Activated naive CD4-positive, alpha-beta T cell treated with anti-CD3 and anti-CD28 coated beads for 36 hours (primary cell): ENCODE measurements around the gene EHD1. TPM values are rescaled to one million over a fixed set of nuclear protein-coding genes. Genes with fewer than 3 reads are reported as not detected.

Source experiments
- CTCF ChIA-PET: fragments of 350-600 bp; sonication (Branson Sonifier 250); formaldehyde crosslinking; loops from one replicate; lab custom pipeline; 2021; ENCODE audit warnings: antibody characterized with exemption; lab: Charles Lee
- DNase-seq: peaks from one replicate; pipeline ENCODE4 v3.0.0-alpha.2; 2020
- H3K27ac Mint-ChIP-seq: one replicate; pipeline ENCODE4 v1.8.0; 2021; ENCODE audit warnings: mild to moderate bottlenecking, mixed read lengths
- H3K27me3 Mint-ChIP-seq: one replicate; pipeline ENCODE4 v1.8.0; 2021; ENCODE audit warnings: low read depth, mixed read lengths
- H3K36me3 Mint-ChIP-seq: one replicate; pipeline ENCODE4 v1.8.0; 2021; ENCODE audit warnings: low read depth, mixed read lengths
- H3K4me1 Mint-ChIP-seq: one replicate; pipeline ENCODE4 v1.8.0; 2021; ENCODE audit warnings: low read depth, mixed read lengths
- H3K4me3 Mint-ChIP-seq: one replicate; pipeline ENCODE4 v1.8.0; 2021; ENCODE audit warnings: mild to moderate bottlenecking, moderate library complexity, mixed read lengths
- H3K9me3 Mint-ChIP-seq: one replicate; pipeline ENCODE4 v1.8.0; 2021; ENCODE audit warnings: mixed read lengths
- intact Hi-C: fragments of 100-400 bp; cut with micrococcal nuclease; formaldehyde crosslinking; loops from one replicate; pipeline ENCODE4 v1.15.1; 2023
- total RNA-seq, 2 experiments: library from RNA; stranded (reverse); gene quantifications; one replicate each; pipeline ENCODE4 v1.2.3, GENCODE V29; 2021

Gene EHD1
- total RNA-seq, 2 experiments from 2014 or later = 124 to 132 TPM

DNA sequence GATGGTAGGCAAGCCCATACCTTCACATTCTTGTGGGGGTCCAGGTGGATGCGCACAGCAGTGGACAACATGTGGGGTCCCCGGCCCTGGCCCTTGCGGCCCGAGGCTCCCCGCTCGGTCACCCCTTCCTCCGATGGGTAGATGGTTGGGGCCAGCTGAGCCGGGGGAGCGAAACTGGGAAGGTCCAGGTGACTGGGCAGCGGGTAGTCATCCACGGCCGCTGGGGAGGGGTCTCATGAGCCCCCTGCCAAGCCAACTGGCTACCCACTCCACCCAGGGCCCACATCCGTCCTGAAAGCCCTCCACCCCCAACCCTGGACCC lies 27.9 kb upstream of the EHD1 start:
- intact Hi-C loops = no loop called here
- Mint-ChIP-seq H3K36me3 (peaks cover 9% of the 10 kb centered on the region), H3K4me1 (peaks cover 5% of the 10 kb centered on the region), H3K27ac (no peak overlapping the region), H3K4me3 (no peak overlapping the region), H3K27me3 (no peaks in the 10 kb centered on the region), H3K9me3 (no peaks in the 10 kb centered on the region)
- CTCF ChIA-PET = no interaction called here
- no peak for DNase-seq

DNA sequence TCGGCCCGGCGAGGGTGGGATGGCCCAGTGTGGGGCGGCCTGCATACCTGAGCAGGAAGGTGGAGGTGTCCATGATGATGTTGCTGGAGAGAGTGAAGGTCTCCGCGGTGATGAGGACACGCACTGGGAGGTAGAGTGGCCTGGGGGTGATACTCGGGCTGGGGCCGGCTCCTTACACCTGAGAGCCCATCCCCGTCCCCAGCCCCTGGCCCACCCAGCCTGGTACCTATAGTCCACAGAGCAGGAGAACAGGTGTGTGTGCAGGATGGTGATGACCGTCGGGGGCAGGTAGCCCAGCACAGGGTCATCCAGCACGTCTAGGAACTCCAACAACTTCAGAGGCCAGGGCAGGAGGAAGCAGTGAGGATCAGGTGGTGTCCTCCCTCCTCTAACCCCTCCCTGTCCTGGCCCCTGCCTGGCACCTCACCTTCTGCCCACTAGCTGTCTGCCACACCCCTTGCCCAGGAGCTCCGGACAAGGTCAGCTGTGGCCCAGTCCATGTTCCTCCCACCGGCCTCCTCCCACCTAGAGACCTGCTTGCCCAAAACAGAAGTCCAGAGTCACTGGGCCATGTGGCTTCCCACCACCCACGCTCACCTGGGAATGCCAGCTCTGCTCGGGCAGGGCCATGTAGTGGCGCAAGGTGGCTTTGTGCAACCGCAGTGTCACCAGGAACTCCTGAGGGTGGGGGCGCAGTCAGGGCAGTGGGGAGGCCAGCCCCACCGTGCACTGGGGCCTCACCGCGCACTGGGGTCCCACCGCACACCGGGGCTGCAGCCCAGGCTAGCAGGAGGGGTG lies 27.3 kb upstream of the EHD1 start:
- Mint-ChIP-seq H3K4me1 (peaks cover 9% of the 10 kb centered on the region), H3K27ac (no peak overlapping the region), H3K27me3 (no peaks in the 10 kb centered on the region), H3K4me3 (no peak overlapping the region), H3K36me3 (peaks cover 6% of the 10 kb centered on the region), H3K9me3 (no peaks in the 10 kb centered on the region)
- intact Hi-C loops = no loop called here
- CTCF ChIA-PET = no interaction called here
- no peak for DNase-seq

DNA sequence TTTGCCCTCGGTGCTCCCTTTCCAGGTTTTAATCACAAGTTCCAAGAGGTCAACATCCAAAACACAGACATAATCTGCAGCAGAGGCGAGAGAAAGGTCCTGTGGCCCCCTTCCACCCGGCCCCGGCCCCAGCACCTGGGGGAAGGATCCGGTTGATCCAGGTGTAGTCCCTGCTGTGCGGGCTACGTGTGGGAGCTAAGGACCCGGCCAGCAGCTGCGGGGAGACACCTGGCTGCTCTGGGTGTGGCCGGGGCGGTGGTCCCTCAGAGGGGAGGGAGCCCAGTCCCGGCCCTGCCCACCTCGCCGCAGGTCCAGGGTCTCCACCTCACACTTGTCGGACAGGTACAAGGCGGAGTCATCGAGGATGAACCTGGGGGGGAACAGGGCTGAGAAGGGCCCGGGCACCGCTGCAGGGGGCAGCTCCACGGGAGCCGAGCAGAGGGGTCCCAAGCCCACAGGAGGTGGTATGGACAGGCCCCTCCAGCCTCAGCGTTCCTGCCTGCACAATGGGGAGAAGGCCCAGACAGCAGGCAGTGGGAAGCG lies 24.9 kb upstream of the EHD1 start:
- peaks cover 22% of the 10 kb centered on the region for H3K4me1 Mint-ChIP-seq

DNA sequence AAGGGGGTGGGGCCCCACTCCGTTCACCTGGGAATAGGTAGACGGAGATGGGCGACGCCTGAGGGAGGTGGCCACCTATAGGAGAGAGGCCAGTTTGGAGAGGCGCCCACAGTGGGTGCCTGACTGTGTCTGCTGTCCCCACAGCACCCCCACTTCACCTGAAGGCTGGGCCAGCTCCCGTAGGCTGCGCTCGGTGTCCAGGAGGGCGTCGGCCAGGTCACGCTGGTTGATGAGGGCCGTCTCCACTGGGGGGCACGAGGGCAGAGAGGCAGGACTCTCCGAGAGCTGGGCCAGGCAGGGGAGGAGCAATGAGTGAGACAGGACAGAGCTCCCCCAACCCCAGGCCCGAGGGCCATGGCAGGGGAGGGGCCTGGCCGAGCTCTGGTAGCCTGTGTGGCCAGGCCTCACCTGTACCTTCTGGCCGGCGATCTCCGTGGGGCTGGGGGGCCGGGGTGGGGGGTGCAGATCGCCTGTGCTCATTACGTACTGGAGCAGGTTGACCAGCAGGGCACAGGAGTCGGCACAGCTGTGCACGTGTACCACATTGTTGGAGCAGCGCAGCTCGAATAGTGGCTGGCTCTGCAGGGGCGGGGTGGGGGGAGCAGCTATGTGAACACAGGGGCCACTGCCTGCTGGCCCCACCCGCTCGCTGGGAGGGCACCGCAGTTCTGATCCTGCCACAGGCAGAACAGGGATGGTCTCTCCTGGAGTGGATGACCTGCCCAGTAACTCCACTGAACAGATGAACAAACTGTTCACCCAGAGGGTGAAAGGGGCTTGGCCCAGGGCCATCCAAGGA lies 23.9 kb upstream of the EHD1 start:
- Mint-ChIP-seq H3K4me3 (no peak overlapping the region), H3K27ac (no peak overlapping the region), H3K9me3 (no peaks in the 10 kb centered on the region), H3K27me3 (no peaks in the 10 kb centered on the region), H3K4me1 (peaks cover 22% of the 10 kb centered on the region), H3K36me3 (peaks cover 6% of the 10 kb centered on the region)
- intact Hi-C loops = no loop called here
- no peak for DNase-seq
- CTCF ChIA-PET = interaction anchor here (30.8 kb wide), 1 partner anchor 48 kb away, joined by 992 read pairs; the partner anchor contains the start of gene CDC42BPG

More for the DNA sequence above, 24.9 kb upstream of the EHD1 start:
- DNase-seq = no peak
- Mint-ChIP-seq H3K36me3 (peaks cover 10% of the 10 kb centered on the region), H3K4me3 (no peak overlapping the region), H3K9me3 (no peaks in the 10 kb centered on the region), H3K27me3 (no peaks in the 10 kb centered on the region), H3K27ac (no peak overlapping the region)
- intact Hi-C loops = no loop called here
- CTCF ChIA-PET = no interaction called here

DNA sequence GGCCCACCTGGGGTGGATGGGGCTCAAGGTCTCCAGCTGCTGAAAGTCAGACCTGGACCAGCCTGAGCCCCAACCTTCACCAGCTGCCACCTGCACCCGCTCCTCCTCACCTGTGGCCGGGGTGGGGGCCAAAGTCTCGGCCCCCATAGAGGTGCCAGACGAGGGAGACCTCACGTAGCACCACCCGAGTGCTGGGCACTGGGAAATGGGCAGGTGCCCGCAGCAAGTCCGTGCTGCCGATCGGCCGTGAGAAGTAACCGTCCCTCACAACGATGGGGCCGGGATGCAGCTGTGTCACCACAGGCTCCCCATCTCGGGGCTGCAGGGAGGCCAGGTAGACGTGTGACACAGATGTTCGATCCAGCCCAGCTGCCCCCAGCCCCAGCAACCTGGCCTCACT lies 22.4 kb upstream of the EHD1 start:
- Mint-ChIP-seq H3K4me3 (no peak overlapping the region), H3K9me3 (no peaks in the 10 kb centered on the region), H3K36me3 (peaks cover 8% of the 10 kb centered on the region), H3K4me1 (peaks cover 22% of the 10 kb centered on the region), H3K27ac (no peak overlapping the region), H3K27me3 (no peaks in the 10 kb centered on the region)
- CTCF ChIA-PET = interaction anchor here (30.8 kb wide), 1 partner anchor 46 kb away, joined by 992 read pairs; the partner anchor contains the start of gene CDC42BPG
- DNase-seq = no peak
- intact Hi-C loops = loop anchor here (1.0 kb wide), 1 partner anchor 114 kb away; the partner anchor contains the start of gene ARL2

DNA sequence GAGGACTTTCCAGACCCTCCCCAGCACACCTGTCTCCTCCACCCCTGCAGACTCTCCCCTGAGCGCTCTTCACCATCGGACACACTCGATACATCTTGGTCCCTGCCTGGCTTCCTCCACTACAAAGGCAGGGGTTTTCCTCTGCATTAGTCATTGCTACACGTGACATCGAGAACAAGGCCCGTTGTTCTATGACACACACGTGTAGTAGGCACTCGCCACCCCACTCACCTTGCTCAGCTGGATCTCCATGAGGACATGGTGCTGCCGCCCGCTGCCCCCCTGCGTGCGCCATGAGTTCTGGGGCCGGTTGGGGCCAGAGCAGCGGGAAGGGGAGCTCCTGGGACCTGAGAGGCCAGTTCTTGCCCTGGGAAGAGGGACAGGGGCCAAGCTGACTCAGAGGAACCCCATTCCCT lies 21.9 kb upstream of the EHD1 start:
- DNase-seq = peak; percentile 86
- no peak overlapping the region for H3K4me3 Mint-ChIP-seq
- H3K27ac Mint-ChIP-seq = peak overlapping the region; percentile 69
- H3K4me1 Mint-ChIP-seq = peaks cover 22% of the 10 kb centered on the region
- H3K9me3 Mint-ChIP-seq = no peaks in the 10 kb centered on the region
- no peaks in the 10 kb centered on the region for H3K27me3 Mint-ChIP-seq
- intact Hi-C loops = loop anchor here (1.0 kb wide), 1 partner anchor 114 kb away; the partner anchor contains the start of gene ARL2
- CTCF ChIA-PET = interaction anchor here (0.6 to 30.8 kb wide), 3 partner anchors 17 to 1358 kb away, joined by 3 to 992 read pairs (median 4); partner anchors contain the start of genes ATG2A and CDC42BPG
- H3K36me3 Mint-ChIP-seq = peaks cover 7% of the 10 kb centered on the region

DNA sequence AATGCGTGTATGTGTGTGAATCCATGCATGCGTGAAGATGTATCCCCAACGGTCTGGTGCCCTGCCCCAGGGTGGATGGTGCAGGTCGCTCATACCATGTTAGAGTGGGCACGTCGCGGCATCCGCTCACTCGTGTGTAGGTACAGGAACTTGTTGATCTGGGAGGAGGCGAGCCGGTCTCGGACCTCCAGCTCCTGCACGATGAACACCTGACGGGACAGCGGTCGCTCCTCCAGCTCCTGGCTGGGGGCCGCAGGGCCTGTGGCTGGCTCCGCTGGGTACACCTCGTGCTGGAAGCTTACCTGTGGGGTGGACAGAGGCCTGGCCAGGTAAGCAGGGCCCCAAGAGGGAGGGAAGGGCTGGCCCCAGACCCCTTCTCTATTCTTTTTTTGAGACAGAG lies 20.1 kb upstream of the EHD1 start:
- Mint-ChIP-seq H3K27ac (peak overlapping the region; percentile 30), H3K9me3 (no peaks in the 10 kb centered on the region), H3K27me3 (no peaks in the 10 kb centered on the region), H3K4me3 (no peak overlapping the region), H3K36me3 (peaks cover 9% of the 10 kb centered on the region), H3K4me1 (peaks cover 24% of the 10 kb centered on the region)
- CTCF ChIA-PET = interaction anchor here (0.8 to 30.8 kb wide), 2 partner anchors 10 to 44 kb away, joined by 4 to 992 read pairs; partner anchors contain the start of gene CDC42BPG
- intact Hi-C loops = no loop called here
- no peak for DNase-seq

DNA sequence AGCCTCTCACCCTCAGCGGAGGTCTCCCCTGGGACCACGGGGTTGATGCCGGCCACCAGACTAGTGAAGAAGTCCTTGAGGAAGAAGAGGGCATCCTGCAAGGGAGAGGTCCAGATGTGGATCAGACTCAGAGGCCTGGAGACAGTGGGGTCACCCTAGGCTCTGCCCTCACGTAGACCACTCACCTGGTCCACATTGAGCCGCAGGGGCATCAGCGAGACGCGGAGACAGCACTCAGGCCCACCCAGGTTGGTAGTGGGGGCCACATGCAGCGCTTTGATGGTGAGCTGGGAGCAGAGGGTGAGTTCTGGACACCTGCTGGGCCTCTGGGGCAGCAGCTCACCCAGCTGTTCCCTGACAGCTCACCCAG lies 19.6 kb upstream of the EHD1 start:
- H3K9me3 Mint-ChIP-seq = no peaks in the 10 kb centered on the region
- H3K36me3 Mint-ChIP-seq = peaks cover 9% of the 10 kb centered on the region
- CTCF ChIA-PET = interaction anchor here (0.8 to 30.8 kb wide), 2 partner anchors 10 to 43 kb away, joined by 4 to 992 read pairs; partner anchors contain the start of gene CDC42BPG
- no peak overlapping the region for H3K27ac Mint-ChIP-seq
- no peaks in the 10 kb centered on the region for H3K27me3 Mint-ChIP-seq
- intact Hi-C loops = no loop called here
- no peak for DNase-seq
- peaks cover 24% of the 10 kb centered on the region for H3K4me1 Mint-ChIP-seq
- no peak overlapping the region for H3K4me3 Mint-ChIP-seq

DNA sequence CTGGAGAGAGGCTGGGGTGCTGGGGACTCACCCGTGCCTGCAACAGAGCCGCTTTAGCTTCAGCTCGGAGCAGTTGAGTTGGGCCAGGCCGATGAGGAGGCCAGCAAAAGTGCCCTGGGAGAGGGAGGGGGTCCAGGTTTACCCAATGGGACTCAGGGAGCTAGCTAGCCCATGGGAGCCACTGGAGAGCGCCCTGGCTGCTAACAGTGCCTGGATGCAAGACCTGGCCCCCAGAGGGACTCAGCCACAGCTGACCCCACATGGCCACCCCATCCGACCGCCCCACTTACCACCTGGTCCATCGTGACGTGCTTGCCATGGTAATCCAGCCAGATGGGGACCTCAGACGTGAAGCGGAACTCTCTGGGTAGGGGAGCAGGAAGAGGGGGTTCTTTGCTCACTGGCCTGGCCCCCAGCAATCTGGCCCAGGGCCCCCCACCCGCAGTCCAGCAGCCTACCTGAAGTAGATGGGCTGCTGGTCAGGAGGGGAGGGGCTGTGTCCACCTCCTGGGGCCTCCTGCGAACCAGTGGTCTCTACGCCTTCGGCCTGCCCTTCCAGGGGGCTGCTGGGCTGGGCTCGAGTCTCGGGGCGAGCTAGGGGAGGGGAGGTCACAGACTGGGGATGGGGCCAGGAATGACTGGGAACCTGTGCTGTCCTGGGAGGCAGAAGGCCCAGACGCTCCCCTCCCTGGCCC lies 19.1 kb upstream of the EHD1 start:
- Mint-ChIP-seq H3K36me3 (peaks cover 9% of the 10 kb centered on the region), H3K27me3 (no peaks in the 10 kb centered on the region), H3K27ac (no peak overlapping the region), H3K4me3 (no peak overlapping the region), H3K9me3 (no peaks in the 10 kb centered on the region), H3K4me1 (peaks cover 24% of the 10 kb centered on the region)
- DNase-seq = no peak
- intact Hi-C loops = no loop called here
- CTCF ChIA-PET = interaction anchor here (1.2 to 30.8 kb wide), 2 partner anchors 12 to 43 kb away, joined by 3 to 992 read pairs; partner anchors contain the start of gene CDC42BPG

DNA sequence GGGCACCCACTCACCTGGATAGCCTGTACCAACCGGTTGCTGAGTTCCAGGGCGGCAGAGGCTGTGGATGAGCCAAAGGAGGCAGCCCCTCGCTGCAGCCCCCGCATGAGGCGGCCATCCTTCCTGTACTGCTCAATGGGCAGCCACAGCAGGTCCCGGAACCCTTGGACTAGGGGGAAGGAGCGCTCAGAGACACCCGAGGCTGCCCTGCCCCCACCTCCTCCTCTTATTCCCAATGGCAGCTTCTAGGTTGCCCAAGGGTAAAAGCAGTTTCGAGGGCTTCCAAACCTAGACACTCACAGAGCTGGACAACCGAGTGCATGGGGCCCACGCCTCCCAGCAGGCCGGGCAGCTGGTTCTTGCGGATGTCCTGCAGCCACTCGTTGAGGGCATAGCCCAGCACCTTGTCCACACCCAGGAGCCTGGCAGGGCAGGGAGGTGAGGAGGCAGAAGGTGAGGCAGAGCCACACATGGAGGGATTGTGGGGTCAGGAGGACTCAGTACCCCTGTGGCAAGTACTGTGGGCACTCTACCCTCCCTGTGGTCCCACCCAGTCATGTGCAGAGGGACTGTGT lies 18.1 kb upstream of the EHD1 start:
- H3K9me3 Mint-ChIP-seq = no peaks in the 10 kb centered on the region

DNA sequence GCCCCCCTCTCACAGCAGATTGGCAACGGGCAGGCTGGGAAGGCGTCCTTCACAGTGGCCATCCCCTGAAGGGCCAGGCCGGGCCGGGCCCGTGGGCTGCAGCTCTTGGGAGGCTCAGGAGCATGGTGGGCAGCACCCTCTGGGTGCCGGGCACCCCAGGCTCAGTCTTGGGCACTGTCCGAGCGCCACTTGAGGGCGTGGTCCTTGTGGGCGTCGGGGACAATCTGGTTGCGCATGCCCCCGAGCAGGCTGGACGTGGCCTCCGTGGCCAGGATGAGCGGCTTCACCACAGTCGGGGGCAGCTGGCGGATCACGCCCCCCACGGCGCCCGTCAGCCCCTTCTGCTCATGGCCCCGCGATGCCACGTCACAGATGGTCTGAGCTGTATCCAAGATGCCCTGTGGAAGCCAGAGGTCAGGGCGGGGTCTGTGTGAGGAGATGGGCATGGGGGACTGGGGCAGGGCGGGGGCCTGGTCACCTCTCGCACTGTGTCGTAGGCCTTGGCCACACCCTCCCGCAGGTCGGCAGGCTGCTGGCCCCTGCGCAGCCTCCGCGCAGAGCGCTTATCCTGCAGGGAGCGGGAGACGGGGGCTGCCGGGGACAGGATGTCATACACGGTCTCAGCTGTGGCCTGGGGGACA lies 16.5 kb upstream of the EHD1 start:
- CTCF ChIA-PET = interaction anchor here (0.6 to 30.8 kb wide), 7 partner anchors 10 to 274 kb away, joined by 3 to 992 read pairs (median 3); partner anchors contain the start of gene CDC42BPG
- Mint-ChIP-seq H3K36me3 (peaks cover 9% of the 10 kb centered on the region), H3K4me1 (peaks cover 9% of the 10 kb centered on the region), H3K9me3 (no peaks in the 10 kb centered on the region), H3K27me3 (no peaks in the 10 kb centered on the region), H3K27ac (no peak overlapping the region), H3K4me3 (no peak overlapping the region)
- intact Hi-C loops = loop anchor here (1.0 kb wide), 1 partner anchor 48 kb away; no protein-coding TSS in a partner anchor
- DNase-seq = no peak

More for the DNA sequence above, 18.1 kb upstream of the EHD1 start:
- Mint-ChIP-seq H3K36me3 (peaks cover 9% of the 10 kb centered on the region), H3K4me3 (no peak overlapping the region), H3K27me3 (no peaks in the 10 kb centered on the region), H3K27ac (no peak overlapping the region), H3K4me1 (peaks cover 21% of the 10 kb centered on the region)
- CTCF ChIA-PET = interaction anchor here (0.6 to 30.8 kb wide), 4 partner anchors 10 to 433 kb away, joined by 3 to 992 read pairs (median 3); partner anchors contain the start of gene CDC42BPG
- intact Hi-C loops = no loop called here
- no peak for DNase-seq
